HT-29 (cell line): ENCODE results near the gene TASOR2. TPM values are rescaled to one million over a fixed set of nuclear protein-coding genes. Genes with fewer than 3 reads are reported as not detected.

Source experiments
- DNase-seq: peaks from one replicate; pipeline ENCODE4 v3.0.0-alpha.2; 2015; ENCODE audit warnings: low spot score
- total RNA-seq: library from RNA; depleted of rRNA; stranded (reverse); fragments of >200 nt; shearing (Covaris generic); gene quantifications from 2 replicates; pipeline ENCODE4 v1.2.3, GENCODE V29; 2014; rRNA removed

Gene TASOR2, protein sequence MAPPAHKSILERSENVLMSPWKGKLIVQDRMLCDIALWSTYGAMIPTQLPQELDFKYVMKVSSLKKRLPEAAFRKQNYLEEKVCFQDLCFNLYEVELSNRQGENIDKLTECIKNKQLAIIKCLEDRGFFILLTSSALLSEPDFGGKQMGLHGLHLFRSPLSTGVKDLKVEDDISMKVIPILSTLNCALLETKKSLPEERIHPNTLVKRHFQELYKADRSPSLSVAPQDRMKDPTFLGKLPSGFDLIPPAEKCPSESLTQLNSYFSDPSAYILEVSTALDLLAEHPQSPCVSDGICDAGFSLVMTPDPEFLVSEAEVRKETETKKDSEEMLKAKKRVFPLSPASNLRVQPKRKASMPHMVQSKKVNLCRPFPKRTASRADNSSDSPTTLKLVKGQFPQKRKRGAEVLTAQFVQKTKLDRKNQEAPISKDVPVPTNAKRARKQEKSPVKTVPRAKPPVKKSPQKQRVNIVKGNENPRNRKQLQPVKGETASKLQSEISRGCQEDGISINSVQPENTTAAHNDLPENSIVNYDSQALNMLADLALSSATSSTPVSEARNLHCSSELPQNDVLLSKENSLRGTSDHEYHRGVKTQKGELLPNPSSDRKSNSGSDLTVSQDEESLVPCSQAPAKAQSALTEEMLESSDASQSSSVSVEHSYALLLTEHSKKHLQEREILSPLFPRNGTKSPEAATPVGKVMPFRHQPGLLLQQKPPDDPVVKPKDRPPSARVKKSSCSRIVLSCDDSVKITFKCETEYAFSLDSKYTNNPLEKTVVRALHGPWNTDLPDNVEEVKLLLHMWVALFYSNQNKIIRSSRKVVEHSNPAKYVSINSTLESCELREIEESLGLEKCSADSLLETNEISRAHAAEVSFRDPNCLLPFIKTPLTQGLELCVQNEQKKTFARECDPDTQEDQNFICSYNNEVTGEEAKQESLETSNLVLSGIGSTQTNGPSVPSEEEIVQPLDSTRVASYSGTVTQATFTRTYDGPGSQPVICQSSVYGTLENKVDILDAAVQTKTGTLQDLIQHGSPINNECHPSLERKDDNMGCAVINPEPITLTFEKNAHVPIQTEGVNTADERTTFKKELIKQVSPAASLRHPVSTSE (N-terminal part only)
- total RNA-seq = 49.7 and 67.4 TPM in 2 replicates

DNA sequence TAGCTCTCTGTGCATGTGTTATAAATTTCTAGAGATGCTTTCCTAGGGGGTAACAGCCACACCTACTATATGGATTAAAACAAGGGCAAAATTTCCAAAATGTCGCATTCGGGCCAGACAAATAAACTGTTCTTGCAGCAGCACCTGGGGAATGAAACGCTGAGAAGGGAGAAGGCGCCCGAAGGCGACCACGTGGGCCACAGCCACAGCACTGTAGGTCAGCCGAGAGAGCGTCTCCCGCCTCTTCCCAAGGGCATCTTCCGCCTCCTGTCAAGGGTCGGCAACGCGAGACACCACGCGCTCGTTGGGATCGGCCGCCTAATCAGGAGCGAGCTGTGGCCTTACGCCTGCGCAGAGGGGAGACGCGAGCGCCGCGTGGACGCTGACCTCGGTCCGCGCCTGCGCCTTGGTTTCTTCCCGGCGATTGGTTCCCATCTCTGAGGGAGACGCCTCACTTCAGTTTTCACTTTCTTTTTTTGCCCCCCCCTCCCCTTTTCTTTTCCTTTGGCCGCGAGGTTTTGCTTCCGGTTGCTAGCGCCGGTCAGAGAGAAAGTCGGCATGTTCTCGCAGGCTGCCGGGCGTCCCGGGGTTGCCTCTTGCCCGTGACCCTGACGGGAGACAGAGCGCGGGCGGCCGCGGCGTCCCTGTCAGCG, at the start of gene TASOR2:
TASOR2 (plus strand) TSS at position 521 of the 653 bp plus-strand sequence. CDS start 35,805 bp downstream, outside the sequence.
- DNase-seq = peak; percentile 98

DNA sequence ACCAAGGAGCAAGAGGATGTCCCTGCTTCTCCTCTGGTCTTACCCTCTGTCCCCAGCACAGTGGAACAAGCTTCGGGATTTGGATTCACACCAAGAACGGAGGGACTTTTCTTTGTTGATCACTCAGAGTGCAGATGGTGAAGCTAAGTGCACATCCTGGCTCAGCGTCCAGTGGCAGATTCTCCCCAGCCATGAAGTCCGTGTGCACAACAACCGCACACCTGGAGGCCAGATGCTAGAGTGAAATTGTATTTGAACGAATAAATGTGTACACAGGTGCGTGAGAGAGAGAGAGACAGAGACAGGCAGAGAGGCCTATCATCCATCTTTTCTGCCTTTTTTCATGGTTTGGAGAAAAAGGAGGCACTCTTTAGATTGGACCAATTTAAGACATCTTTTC, 49.7 kb upstream of the TASOR2 start:
- no peak for DNase-seq

DNA sequence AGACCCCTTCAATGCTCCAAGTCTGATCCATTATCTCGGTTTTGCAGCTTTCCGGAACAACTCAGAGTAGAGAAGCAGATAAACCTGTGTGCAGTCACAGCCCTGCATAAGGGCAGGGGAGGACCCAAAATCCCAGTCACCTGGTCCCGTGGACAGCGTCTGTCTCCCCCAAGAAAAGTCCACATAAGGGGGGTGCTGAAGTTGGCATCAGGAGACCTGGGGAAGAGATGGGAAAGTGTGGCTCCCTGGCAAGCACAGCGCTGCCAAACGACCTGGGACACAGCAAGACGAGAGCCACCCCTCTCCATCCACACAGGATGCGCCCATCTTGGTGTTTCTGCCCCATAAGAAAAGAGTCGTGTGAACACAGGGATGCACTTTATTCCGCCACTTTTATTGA, 46.1 kb upstream of the TASOR2 start:
- DNase-seq = no peak

DNA sequence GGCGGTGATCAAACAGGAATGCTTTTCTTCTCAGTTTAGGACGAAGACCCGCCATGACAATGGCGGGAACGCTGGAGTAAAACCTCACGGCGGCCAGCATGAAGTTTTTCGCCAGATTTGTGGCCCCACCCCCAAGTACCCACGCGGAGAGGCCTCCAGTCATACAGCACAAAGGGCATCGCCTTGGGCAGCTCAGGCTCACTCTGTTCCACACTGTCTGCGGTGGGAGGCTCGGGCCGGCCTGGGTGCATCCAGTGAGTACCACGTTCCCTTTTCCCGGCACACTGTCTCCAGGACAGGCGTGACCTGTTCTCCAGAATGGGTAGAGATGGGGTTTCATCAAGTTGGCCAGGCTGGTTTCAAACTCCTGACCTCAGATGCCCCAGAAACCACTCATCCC, 45.6 kb upstream of the TASOR2 start:
- no peak for DNase-seq

DNA sequence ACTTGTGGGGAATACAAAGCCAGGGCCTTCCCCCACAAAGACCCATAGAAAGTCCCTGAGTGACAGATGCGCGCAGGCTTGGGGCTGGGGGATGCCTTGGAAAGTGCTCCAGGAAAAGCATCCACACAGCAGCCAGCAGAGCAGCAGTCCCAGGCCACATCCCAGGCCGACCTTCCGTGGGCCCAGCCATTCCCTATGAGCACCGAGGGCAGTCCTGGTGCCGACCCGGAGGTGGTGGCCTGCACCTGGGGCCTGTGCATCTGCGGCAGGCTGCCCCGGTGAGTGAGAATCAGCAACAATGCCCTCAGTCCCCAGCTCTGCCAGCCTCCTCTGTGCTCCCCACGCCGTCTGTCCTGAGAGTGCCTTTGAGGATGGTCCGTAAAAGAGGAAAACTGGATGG, 44.6 kb upstream of the TASOR2 start:
- no peak for DNase-seq

DNA sequence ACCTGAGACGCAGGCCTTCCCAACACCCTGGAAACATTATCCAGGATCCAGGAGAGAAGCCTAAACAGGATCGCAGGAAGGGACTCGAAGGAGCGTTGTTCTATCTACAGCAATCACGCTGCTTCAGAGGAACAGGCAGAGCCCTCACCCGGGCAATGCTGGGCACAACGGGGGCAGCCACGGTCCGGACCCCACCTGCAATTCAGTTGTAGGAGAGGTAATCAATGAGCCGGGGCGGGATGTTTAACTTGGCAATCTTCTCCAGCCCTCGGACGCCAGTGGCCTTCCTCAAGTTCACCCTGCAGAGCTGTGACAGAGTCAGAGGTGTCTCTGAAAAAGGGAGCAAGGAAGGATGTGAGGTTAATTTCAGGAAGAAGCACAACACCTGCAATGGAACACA, 44.1 kb upstream of the TASOR2 start:
- DNase-seq = no peak

DNA sequence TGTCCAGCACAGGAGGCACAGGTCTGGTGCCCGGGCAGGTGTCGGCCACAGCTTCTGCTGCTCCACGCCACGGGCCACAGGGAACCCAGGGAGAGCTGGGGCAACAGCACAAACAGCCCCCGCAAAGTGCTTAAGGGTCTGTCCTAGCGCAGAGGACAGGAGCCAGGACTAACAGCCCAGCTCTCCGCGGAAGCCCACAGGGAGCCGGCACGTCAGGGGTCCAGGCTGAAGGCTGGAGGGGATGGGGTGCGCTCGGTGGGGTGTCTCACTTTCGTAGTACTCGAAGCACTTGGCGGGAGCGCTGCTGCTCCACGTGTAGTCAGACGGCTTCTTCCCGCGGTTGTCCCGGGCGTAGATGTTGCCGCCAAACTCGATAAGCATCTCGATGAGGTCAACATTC, 43.1 kb upstream of the TASOR2 start:
- DNase-seq = no peak

DNA sequence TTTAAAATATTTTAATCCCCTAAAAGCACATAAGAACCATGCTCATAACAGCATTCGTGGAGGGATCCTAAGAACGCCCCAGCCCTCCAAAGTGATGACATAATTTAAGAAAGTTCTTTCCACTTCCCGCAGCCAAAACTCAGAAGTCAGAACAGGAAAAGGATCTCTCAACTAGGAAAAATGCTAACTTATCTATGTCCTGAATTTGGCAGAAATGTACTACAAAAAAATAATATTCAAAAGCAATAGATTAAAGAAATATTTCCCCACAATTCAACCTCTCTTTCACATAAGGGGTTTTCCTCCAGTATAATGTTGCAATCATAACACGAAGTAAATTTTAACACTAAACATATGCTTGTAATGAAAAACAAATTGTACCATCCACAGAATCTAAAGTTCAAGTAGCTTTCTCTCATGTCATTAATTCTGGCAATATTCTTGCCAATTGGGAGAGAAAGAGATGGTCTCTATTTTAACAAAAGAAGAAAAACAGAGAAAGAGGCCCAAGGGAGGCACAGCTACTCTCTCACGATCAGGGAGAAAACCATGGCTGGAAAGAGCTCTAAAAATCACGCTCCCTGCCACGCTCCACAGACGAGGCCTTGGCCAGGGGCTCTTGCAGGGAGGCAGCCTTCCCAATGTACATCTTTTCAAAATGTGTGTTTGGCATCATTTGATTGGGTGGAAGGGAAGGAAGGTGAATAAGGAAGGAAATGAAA, 41.1 kb upstream of the TASOR2 start:
- DNase-seq = no peak

DNA sequence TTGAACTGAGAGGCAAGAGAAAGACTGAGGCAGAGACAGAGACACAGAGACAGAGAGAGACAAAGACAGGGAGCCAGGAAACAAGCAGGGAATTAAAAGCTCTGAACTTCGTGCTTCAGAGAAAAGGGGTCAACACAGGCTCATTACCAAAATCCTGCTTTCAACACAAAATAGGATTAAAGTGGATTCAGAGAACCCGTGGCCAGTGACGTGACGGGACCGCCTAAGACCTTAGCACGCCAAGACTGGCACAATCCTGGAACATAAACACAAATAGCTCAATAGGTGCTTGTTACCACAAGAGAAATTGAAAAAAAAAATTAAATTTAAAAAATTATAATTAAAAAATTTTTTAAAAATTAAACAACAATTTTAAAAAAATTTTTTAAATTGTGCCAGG, 39.7 kb upstream of the TASOR2 start:
- DNase-seq = no peak

DNA sequence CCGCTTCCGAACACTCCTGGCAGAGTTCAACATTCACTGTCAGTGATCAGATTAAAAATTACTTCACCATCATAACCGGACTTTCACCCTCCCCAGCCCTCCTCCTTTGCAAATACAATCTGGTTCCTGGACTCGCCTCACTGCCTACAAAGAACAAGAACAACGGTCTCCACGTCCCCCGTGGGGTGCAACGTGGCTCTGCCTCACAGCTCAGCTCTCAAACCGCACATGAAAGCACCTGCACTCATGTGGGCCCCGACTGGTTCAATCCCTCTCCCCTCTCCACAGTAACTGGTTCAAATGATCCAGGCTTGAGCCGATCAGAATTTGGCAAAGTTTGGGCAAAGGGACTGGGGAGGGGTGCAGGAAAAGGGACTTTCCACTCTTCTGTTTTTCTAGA, 39.3 kb upstream of the TASOR2 start:
- no peak for DNase-seq

DNA sequence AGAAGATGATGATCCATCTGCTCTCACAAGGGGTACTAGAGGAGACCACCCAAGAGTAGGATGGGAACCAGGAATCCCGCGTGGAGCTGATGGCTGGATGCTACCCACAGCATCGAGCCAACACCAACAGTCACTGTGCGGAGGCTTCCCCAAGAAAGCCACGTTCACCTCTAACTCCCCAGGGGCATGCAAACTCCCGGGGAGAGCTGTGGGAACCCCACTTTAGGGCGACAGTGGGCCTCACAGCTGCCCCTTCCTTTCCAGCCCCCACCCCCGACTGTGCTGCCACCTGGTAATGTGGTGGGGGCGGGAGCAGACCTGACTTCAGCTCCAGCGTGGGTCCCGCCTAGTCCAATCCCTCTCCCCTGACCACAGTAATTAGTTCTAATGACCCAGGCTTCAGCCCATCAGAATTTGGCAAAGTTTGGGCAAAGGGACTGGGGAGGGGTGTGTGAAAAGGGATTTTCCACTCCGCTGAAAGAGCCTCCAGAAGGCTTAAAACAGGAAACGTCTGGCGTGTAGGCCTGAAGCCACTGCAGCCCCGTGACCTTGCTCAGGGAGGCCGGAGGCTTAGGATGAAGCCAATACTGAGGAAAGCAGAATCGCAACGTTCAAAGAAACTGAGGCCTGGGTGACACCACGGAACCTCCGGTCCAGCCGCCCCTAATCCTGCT, 38.6 kb upstream of the TASOR2 start:
- no peak for DNase-seq

DNA sequence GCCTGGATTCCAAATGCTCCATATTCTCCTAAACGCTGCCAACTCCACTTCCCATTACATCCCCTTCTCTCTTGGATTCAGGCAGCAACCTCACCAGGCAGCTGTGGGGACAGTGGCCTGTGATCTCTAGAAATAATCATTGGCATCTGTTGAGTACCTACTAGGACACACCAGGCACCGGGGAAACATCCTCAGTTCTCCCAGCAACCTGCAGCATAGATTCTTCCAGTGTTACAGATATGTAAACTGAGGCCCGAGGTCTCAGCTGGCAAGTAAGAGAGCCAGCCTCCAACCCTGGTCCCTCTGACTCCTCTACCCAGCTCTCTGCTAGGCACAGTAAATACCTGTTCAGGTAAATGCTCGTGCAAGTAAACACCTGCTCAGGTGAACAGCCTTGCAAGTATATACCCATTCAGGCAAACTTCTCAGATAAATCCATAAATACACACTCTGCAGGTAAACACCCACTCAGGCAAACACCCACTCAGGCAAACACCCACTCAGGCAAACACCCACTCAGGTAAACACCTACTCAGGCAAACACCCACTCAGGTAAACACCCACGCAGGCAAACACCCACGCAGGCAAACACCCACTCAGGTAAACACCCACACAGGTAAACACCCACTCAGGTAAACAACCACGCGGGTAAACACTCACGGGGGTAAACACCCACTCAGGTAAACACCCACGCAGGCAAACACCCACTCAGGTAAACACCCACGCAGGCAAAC, 37.0 kb upstream of the TASOR2 start:
- DNase-seq = no peak

DNA sequence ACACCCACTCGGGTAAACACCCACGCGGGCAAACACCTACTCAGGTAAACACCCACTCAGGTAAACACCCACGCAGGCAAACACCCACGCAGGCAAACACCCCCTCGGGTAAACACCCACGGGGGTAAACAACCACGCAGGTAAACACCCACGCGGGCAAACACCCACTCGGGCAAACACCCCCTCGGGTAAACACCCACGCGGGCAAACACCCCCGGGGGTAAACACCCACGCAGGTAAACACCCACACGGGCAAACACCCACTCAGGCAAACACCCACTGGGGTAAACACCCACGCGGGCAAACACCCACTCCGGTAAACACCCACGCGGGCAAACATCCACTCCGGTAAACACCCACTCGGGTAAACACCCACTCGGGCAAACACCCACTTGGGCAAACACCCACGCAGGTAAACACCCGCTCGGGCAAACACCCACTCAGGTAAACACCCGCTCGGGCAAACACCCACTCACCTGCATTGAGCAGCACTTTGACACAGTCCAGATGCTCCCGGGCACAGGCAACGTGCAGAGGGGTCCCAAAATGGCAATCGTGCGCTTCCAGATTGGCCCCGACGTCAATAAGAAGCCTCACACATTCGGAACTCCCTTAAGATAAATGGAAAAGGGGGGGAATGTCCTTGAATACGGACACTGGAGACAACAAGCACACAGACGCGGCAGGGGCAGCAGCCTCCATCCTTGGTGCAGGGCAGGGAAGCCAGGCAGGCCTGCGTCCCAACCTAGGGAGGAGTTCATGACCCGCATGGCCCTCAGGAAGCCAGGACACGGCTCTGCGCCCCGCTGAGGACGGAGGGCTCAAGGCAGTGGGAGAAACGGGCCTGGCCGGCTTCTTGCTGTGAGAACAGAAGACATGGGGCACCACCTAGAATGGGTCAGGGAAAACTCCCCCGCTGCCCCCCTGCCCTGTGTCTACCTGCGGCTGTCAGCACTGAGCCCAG, 35.9 kb upstream of the TASOR2 start:
- no peak for DNase-seq

DNA sequence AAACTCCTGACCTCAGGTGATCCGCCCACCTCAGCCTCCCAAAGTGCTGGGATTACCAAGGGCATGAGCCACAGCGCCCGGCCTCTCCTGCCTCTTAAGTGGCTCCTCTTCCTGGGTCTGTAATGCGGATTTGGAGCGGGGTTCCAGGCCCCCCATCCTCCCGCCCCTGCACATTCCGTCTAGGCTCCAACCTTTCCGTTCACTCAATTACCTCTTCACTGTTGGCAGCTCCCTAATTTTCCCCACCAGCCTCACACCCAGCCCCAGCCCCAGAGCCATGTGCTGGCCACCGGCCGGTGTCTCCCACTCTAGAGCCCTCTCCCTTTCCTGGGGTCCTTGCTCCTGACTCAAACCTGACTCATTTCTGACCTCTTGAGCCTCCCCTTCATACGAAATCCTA, 34.9 kb upstream of the TASOR2 start:
- no peak for DNase-seq

DNA sequence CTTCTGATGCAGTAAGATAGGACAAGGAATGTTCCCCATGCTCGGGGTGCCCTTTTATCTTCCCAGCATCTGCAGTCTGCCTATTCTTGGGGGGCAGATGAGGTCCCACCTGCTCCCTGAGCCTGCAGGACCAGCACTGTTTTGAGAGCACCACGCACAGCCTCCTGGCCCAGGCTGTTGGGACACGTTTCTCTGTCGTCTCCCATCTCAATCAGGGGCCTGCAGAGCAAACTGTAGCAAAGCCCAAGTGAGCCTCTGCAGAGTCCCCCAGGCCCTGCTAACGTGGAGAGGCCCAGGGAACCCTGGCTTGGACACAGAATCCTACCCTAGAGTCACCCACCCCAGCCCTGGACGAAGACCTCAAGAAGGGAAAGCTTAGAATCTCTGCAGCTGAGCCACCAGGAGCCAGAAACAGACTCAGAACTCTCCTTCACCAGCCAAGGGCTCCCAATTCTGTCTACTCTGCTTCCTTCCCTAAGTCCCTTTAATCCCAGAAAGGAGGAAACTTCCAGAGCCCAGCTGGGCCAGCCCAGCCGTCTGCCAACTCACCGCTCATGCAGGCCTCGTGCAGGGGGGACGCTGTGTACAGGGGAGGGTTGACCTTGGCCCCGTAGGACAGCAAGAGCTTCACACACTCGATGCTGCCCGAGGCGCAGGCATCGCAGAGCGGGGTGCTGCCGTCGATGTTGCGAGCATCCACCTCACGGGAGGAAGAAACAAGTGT, 33.8 kb upstream of the TASOR2 start:
- DNase-seq = no peak

DNA sequence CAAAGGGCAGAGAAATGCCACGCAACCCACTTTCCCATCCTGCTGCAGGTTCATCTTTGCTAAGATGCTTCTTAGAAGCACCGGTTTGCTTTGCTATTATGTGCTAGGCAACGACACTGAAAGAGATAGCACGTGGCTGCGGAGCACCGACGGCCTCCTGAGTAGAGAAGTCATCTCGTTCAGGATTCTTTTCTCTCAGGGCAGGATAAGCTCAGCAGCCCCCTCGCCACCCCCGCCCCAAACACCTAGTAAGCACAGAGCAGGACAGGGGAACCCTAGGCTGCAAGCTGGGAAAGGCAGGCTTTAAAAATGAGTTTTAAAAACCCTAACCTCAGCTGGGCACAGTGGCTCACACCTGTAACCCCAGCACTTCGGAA, 33.3 kb upstream of the TASOR2 start:
- DNase-seq = no peak

DNA sequence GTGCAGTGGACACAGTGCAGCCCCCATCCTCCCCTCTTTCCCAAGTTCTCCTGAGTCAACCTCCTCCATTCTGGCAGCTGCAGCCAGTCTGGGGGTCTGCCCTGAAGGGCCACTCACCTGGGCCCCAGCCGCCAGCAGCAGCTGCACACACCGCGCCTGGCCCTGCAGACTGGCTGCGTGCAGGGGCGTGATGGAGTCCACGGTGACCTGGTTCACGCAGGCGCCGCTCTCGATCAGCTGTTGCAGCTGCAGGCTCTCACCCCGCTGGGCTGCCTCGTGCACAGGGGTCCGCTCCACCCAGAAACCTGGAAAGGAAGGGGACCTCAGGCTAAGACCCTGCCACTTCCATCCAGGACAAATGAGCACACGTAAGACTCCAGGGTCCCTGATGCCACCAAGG, 31.9 kb upstream of the TASOR2 start:
- no peak for DNase-seq

DNA sequence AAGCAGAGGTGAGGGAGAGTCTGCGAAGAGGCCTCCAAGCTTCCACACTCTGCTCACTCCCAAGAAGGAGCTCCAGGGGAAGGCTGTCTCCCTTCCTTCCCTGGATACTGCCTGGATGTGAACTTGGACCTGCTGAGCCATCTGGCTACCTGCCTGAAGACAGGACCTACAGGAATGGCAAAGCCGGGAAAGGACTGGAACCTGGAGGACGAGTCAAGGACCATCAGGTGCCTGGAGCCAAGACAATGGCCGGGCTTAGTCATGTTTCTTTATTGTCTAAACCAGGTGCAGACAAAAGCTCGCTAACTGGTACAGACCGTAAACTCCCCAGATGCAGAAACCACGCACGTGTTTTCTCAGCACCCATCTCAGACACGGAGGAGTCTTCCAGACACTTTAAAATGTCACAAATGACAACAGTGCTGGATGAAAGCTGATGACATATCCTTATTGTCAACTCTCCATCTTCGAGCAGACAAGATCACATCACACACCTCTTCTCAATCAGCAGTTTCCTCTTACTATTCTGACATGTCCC, 30.4 kb upstream of the TASOR2 start:
- DNase-seq = no peak
